Neural progenitor cell (in vitro differentiated cells): Measurements from ENCODE around the gene TLDC2. TPM values are rescaled to one million over a fixed set of nuclear protein-coding genes. Genes with fewer than 3 reads are reported as not detected.
"Not testable (repeated sequence)": the region's sequence is repeated elsewhere in the genome, so short reads cannot be mapped to it uniquely, and the experiment has no call there.

Experiments used
- DNase-seq: peaks from one replicate; pipeline ENCODE4 v3.0.0-alpha.2; 2016; ENCODE audit warnings: low spot score
- H2AFZ ChIP-seq: fragments of 200-600 bp; sonication (generic); replicated peaks from 2 replicates; pipeline ENCODE4 v1.6.1; 2016; ENCODE audit warnings: antibody characterized with exemption
- H3F3A ChIP-seq: fragments of 200-600 bp; sonication (generic); 2 replicates; pipeline ENCODE4 v1.6.1; 2016; ENCODE audit warnings: antibody characterized with exemption, low read depth
- H3K27ac ChIP-seq: fragments of 200-600 bp; sonication (generic); 2 replicates; pipeline ENCODE4 v1.5.1; 2016; ENCODE audit warnings: mild to moderate bottlenecking
- H3K27me3 ChIP-seq: fragments of 200-600 bp; sonication (generic); 2 replicates; pipeline ENCODE4 v1.6.1; 2016; ENCODE audit warnings: mild to moderate bottlenecking, moderate library complexity
- H3K36me3 ChIP-seq: fragments of 200-600 bp; sonication (generic); 2 replicates; pipeline ENCODE4 v1.5.1; 2016
- H3K4me1 ChIP-seq: fragments of 200-600 bp; sonication (generic); 2 replicates; pipeline ENCODE4 v1.6.1; 2016; ENCODE audit warnings: mixed run types
- H3K4me2 ChIP-seq: fragments of 200-600 bp; sonication (generic); 2 replicates; pipeline ENCODE4 v1.6.1; 2016
- H3K4me3 ChIP-seq: fragments of 200-600 bp; sonication (generic); 2 replicates; pipeline ENCODE4 v1.5.1; 2016
- H3K79me2 ChIP-seq: fragments of 200-600 bp; sonication (generic); 2 replicates; pipeline ENCODE4 v1.6.1; 2016; ENCODE audit warnings: low read depth
- H3K9ac ChIP-seq: fragments of 200-600 bp; sonication (generic); 2 replicates; pipeline ENCODE4 v1.6.1; 2016
- H3K9me3 ChIP-seq: fragments of 200-600 bp; sonication (generic); 2 replicates; pipeline ENCODE4 v1.5.1; 2016; ENCODE audit warnings: low read depth
- H4K20me1 ChIP-seq: fragments of 200-600 bp; sonication (generic); 2 replicates; pipeline ENCODE4 v1.6.1; 2016; ENCODE audit warnings: low read depth
- H3K27ac Mint-ChIP-seq: 3 replicates; pipeline ENCODE4 v1.8.0; 2021; ENCODE audit warnings: mixed read lengths
- H3K27me3 Mint-ChIP-seq: 2 replicates; pipeline ENCODE4 v1.8.0; 2022; ENCODE audit warnings: low read depth, mild to moderate bottlenecking, inconsistent platforms, moderate library complexity, mixed read lengths; ENCODE audit not compliant: insufficient read depth
- H3K36me3 Mint-ChIP-seq: 3 replicates; pipeline ENCODE4 v1.8.0; 2021; ENCODE audit warnings: mixed read lengths
- H3K4me1 Mint-ChIP-seq: 3 replicates; pipeline ENCODE4 v1.8.0; 2021; ENCODE audit warnings: mixed read lengths
- H3K4me3 Mint-ChIP-seq: 3 replicates; pipeline ENCODE4 v1.8.0; 2021; ENCODE audit warnings: mild to moderate bottlenecking, moderate library complexity, mixed read lengths
- H3K9me3 Mint-ChIP-seq: 3 replicates; pipeline ENCODE4 v1.8.0; 2020; ENCODE audit warnings: mixed read lengths
- EZH2 ChIP-seq: fragments of 200-600 bp; sonication (generic); IDR thresholded peaks from 2 replicates; pipeline ENCODE4 v1.6.1; 2017; ENCODE audit warnings: antibody characterized with exemption, mild to moderate bottlenecking, moderate library complexity
- EZH2phosphoT487 ChIP-seq: fragments of 200-600 bp; sonication (generic); IDR thresholded peaks from 2 replicates; pipeline ENCODE4 v1.6.1; 2017; ENCODE audit warnings: antibody characterized with exemption
- total RNA-seq: library from RNA; depleted of rRNA; stranded (reverse); fragments of >200 nt; gene quantifications from 2 replicates; pipeline ENCODE4 v1.2.3, GENCODE V29; 2015; ENCODE audit warnings: low replicate concordance
- TF ChIP-seq, protein P1 (sequence below): fragments of 200-600 bp; sonication (generic); IDR thresholded peaks from 2 replicates; pipeline ENCODE4 v1.5.1; 2017; ENCODE audit warnings: antibody characterized with exemption, mild to moderate bottlenecking

The TLDC2 gene
- total RNA-seq, 1 donor from 2014 or later = 2.4 TPM

DNA sequence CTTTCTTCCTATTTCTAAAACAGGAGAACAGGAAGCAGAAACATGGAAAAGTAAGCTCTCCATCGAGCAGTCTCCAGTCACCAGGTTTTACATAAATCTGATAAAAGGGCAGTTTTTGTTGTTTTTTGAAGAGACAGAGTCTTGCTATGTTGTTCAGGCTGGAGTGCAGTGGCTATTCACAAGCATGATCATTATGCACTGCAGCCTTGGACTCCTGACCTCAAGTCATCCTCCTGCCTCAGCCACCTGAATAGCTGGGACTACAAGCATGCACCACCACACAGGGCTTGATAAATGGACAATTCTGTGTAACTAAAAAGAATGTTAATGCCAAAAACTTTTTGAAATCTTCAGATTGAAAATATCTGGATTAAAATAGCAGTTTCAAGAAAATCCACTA, 51.8 kb downstream of the TLDC2 start:
- H3K4me3 ChIP-seq = no peak overlapping the region
- no peaks in the 10 kb centered on the region for H3F3A ChIP-seq
- no peaks in the 10 kb centered on the region for H3K27me3 ChIP-seq
- no peak overlapping the region for H3K27ac ChIP-seq
- no peak overlapping the region for H2AFZ ChIP-seq
- Mint-ChIP-seq H3K9me3 (no peaks in the 10 kb centered on the region), H3K4me3 (no peak overlapping the region), H3K36me3 (no peaks in the 10 kb centered on the region), H3K27ac (no peak overlapping the region), H3K4me1 (no peaks in the 10 kb centered on the region), H3K27me3 (no peaks in the 10 kb centered on the region)
- H3K4me2 ChIP-seq = no peak overlapping the region
- no peaks in the 10 kb centered on the region for H3K36me3 ChIP-seq
- H3K79me2 ChIP-seq = no peaks in the 10 kb centered on the region
- H3K9ac ChIP-seq = no peak overlapping the region
- H4K20me1 ChIP-seq = no peaks in the 10 kb centered on the region
- TF ChIP-seq, protein P1, sequence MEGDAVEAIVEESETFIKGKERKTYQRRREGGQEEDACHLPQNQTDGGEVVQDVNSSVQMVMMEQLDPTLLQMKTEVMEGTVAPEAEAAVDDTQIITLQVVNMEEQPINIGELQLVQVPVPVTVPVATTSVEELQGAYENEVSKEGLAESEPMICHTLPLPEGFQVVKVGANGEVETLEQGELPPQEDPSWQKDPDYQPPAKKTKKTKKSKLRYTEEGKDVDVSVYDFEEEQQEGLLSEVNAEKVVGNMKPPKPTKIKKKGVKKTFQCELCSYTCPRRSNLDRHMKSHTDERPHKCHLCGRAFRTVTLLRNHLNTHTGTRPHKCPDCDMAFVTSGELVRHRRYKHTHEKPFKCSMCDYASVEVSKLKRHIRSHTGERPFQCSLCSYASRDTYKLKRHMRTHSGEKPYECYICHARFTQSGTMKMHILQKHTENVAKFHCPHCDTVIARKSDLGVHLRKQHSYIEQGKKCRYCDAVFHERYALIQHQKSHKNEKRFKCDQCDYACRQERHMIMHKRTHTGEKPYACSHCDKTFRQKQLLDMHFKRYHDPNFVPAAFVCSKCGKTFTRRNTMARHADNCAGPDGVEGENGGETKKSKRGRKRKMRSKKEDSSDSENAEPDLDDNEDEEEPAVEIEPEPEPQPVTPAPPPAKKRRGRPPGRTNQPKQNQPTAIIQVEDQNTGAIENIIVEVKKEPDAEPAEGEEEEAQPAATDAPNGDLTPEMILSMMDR = no peak
- TF ChIP-seq EZH2phosphoT487 (no peak), EZH2 (no peak)
- no peaks in the 10 kb centered on the region for H3K4me1 ChIP-seq
- no peak for DNase-seq
- H3K9me3 ChIP-seq = no peaks in the 10 kb centered on the region

DNA sequence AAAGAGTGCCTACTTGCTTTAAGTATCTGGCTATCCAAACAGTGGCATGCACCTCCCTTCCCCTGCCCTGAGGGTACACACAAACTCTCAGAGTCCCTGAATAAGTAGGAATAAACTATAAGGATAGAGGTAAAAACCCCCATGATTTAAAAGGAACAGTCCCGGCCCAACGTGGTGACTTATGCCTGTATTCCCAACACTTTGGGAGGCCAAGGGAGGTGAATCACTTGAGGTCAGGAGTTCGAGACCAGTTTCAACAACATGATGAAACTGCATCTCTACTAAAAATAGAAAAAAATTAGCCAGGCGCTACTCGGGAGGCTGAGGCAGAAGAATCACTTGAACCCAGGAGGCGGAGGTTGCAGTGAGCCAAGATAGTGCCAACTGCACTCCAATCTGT, 53.4 kb downstream of the TLDC2 start:
- no peaks in the 10 kb centered on the region for H3K4me1 ChIP-seq
- no peak overlapping the region for H3K4me2 ChIP-seq
- no peaks in the 10 kb centered on the region for H3K36me3 Mint-ChIP-seq
- H3K27me3 Mint-ChIP-seq = no peaks in the 10 kb centered on the region
- H3K27ac ChIP-seq = no peak overlapping the region
- H3K79me2 ChIP-seq = no peaks in the 10 kb centered on the region
- H3K9me3 Mint-ChIP-seq = no peaks in the 10 kb centered on the region
- no peak for DNase-seq
- H2AFZ ChIP-seq = no peak overlapping the region
- H3K36me3 ChIP-seq = no peaks in the 10 kb centered on the region
- H4K20me1 ChIP-seq = no peaks in the 10 kb centered on the region
- H3K27ac Mint-ChIP-seq = no peak overlapping the region
- H3F3A ChIP-seq = no peaks in the 10 kb centered on the region
- TF ChIP-seq, protein P1 = no peak
- TF ChIP-seq EZH2phosphoT487 (no peak), EZH2 (no peak)
- no peak overlapping the region for H3K9ac ChIP-seq
- no peak overlapping the region for H3K4me3 ChIP-seq
- no peaks in the 10 kb centered on the region for H3K27me3 ChIP-seq
- H3K4me3 Mint-ChIP-seq = no peak overlapping the region
- H3K4me1 Mint-ChIP-seq = no peaks in the 10 kb centered on the region
- no peaks in the 10 kb centered on the region for H3K9me3 ChIP-seq

DNA sequence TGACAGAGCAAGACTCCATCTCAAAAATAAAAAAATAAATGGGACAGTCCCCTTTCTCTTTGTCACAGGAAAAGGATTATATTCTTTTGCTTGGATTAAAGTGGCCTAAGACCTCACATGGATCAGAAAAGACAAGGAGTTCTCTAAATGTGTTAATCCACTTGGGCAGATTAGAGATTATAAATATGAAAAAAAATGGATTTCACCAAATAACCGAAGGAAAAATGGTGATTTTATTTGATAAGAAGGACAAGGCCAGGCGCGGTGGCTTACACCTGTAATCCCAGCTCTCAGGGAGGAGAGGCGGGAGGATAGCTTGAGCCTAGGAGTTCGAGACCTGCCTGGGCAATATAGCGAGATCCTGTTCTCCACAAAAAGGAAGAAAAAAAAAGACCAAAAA, 53.8 kb downstream of the TLDC2 start:
- H3K4me2 ChIP-seq = no peak overlapping the region
- no peaks in the 10 kb centered on the region for H3K36me3 ChIP-seq
- no peak overlapping the region for H3K27ac ChIP-seq
- H3K79me2 ChIP-seq = no peaks in the 10 kb centered on the region
- no peaks in the 10 kb centered on the region for H3K9me3 Mint-ChIP-seq
- no peaks in the 10 kb centered on the region for H3F3A ChIP-seq
- no peak for TF ChIP-seq EZH2
- TF ChIP-seq EZH2phosphoT487 = no peak
- TF ChIP-seq, protein P1 = no peak
- no peak overlapping the region for H3K27ac Mint-ChIP-seq
- H3K4me3 Mint-ChIP-seq = no peak overlapping the region
- DNase-seq = no peak
- H3K27me3 Mint-ChIP-seq = no peaks in the 10 kb centered on the region
- no peaks in the 10 kb centered on the region for H3K27me3 ChIP-seq
- H3K4me1 Mint-ChIP-seq = no peaks in the 10 kb centered on the region
- no peaks in the 10 kb centered on the region for H3K36me3 Mint-ChIP-seq
- no peak overlapping the region for H2AFZ ChIP-seq
- no peak overlapping the region for H3K4me3 ChIP-seq
- H3K4me1 ChIP-seq = no peaks in the 10 kb centered on the region
- no peak overlapping the region for H3K9ac ChIP-seq
- H4K20me1 ChIP-seq = no peaks in the 10 kb centered on the region
- H3K9me3 ChIP-seq = no peaks in the 10 kb centered on the region

DNA sequence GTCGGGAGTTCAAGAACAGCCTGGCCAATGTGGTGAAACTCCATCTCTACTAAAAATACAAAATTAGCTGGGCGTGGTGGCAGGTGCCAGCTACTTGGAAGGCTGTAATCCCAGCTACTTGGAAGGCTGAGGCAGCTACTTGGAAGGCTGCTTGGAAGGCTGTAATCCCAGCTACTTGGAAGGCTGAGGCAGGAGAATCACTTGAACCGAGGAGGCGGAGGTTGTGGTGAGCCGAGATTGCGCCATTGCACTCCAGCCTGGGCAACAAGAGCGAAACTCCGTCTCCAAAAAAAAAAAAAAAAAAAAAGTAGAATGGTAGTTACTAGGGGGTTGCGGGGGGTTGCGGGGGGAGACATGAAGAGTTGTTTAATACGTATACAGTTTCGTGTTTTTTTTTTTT, 56.1 kb downstream of the TLDC2 start:
- H3K36me3 Mint-ChIP-seq, H3K4me1 Mint-ChIP-seq, H3K36me3 ChIP-seq, H3K4me1 ChIP-seq, H3K9me3 Mint-ChIP-seq, H3K9ac ChIP-seq, H2AFZ ChIP-seq, H3K4me3 ChIP-seq, DNase-seq, H3K27ac ChIP-seq, H3K27me3 Mint-ChIP-seq, H3K27me3 ChIP-seq, H3K4me3 Mint-ChIP-seq, H3F3A ChIP-seq, H3K4me2 ChIP-seq, H4K20me1 ChIP-seq, H3K27ac Mint-ChIP-seq, H3K9me3 ChIP-seq, H3K79me2 ChIP-seq: not testable (repeated sequence)
